Aorta (tissue), 5 donors: ENCODE measurements around the gene FEM1C. TPM values are rescaled to one million over a fixed set of nuclear protein-coding genes. Genes with fewer than 3 reads are reported as not detected.

ENCODE experiments used
- ATAC-seq: fragments of 200-7000 bp; cut with Tn5 transposase; one replicate; pipeline ENCODE4 v1.9.1; 2022; ENCODE audit warnings: moderate library complexity; ENCODE audit not compliant: low FRiP score
- DNase-seq, 2 donors: peaks; one replicate each; pipeline ENCODE4 v3.0.0-alpha.2; 2020
- H3K27ac ChIP-seq, 2 donors: one replicate each; pipeline ENCODE4 v1.5.1; 2013; ENCODE audit warnings: low read length in 2 of 2, mild to moderate bottlenecking in 2 of 2, moderate library complexity in 2 of 2, control low read depth in 1 of 2, inconsistent platforms in 1 of 2, low read depth in 1 of 2
- H3K27me3 ChIP-seq, 2 donors: one replicate each; pipeline ENCODE4 v1.6.1; 2013; ENCODE audit warnings: control low read depth in 1 of 2, low read length in 1 of 2, mild to moderate bottlenecking in 1 of 2, moderate library complexity in 1 of 2; ENCODE audit not compliant: insufficient read depth in 2 of 2, control insufficient read depth in 1 of 2
- H3K36me3 ChIP-seq, 2 donors: one replicate each; pipeline ENCODE4 v1.6.1; 2013; ENCODE audit warnings: control low read depth in 1 of 2, low read length in 1 of 2, mild to moderate bottlenecking in 1 of 2; ENCODE audit not compliant: insufficient read depth in 2 of 2, control insufficient read depth in 1 of 2
- H3K4me1 ChIP-seq, 2 donors: one replicate each; pipeline ENCODE4 v1.6.1; 2013; ENCODE audit warnings: low read length in 2 of 2, control low read depth in 1 of 2, mild to moderate bottlenecking in 1 of 2, moderate library complexity in 1 of 2; ENCODE audit not compliant: insufficient read depth in 2 of 2, control insufficient read depth in 1 of 2
- H3K4me3 ChIP-seq, 2 donors: one replicate each; pipeline ENCODE4 v1.5.1; 2013; ENCODE audit warnings: low read length in 2 of 2, control low read depth in 1 of 2, mild to moderate bottlenecking in 1 of 2
- H3K9me3 ChIP-seq: one replicate; pipeline ENCODE4 v1.6.1; 2013; ENCODE audit warnings: mild to moderate bottlenecking, low read length; ENCODE audit not compliant: control insufficient read depth
- WGBS, 2 donors: extraction: QIAGEN DNeasy Blood & Tissue Kit; methylation state at CpG; one replicate each; pipeline ENCODE4 v1.1.7; 2013; 5-methylcytosine and 5-hydroxymethylcytosine counted together
- intact Hi-C, 2 donors: fragments of 100-400 bp; cut with DNase I; formaldehyde crosslinking; loops; one replicate each; pipeline versions ENCODE4 v1.14.2 to v1.15.0; 2022
- polyA plus RNA-seq, 2 donors: library from polyadenylated mRNA; stranded (reverse); fragments of 200-250 nt; gene quantifications; one replicate each; pipeline ENCODE4 v1.2.3, GENCODE V29; 2013
- total RNA-seq, 2 donors: library from RNA; stranded (reverse); fragmentation: NEBNext Ultra II Directional; extraction: Animal tissue kit (Norgen Biotek cat#: 25700); gene quantifications; one replicate each; pipeline ENCODE4 v1.2.1, GENCODE V29; 2021
- donor health status: healthy with polysubstance abuse.
- donor health status: Bipolar disorder and iron deficiency.
- donor health status: DM: no; HTN: no; CAD: no.
- donor health status: DM: no; HTN: no; CAD: no.
- donor health status: DM: yes; HTN: yes; CAD: no.

FEM1C gene
- total and polyA plus RNA-seq, 4 donors, result 5.1 to 21.0 (median 13.0) TPM

GRCh38 chr5:115471345-115472063 is 73.1 kb downstream of the FEM1C start:
- intact Hi-C loops, result no loop called here
- Histone ChIP-seq H3K27me3 (no peaks in the 10 kb centered on the region), H3K4me3 (no peak overlapping the region), H3K27ac (no peak overlapping the region), H3K36me3 (no peaks in the 10 kb centered on the region), H3K9me3 (no peaks in the 10 kb centered on the region), H3K4me1 (no peaks in the 10 kb centered on the region)
- peak; percentile 36 for ATAC-seq
- 88 to 93% methylated on average over 6 of the region's 6 CpGs for WGBS, 2 donors
- no peak for DNase-seq

GRCh38 chr5:115470921-115471320 is 73.7 kb downstream of the FEM1C start:
- Histone ChIP-seq H3K4me3 (no peak overlapping the region), H3K36me3 (no peaks in the 10 kb centered on the region), H3K27ac (no peak overlapping the region), H3K9me3 (no peaks in the 10 kb centered on the region), H3K4me1 (no peaks in the 10 kb centered on the region), H3K27me3 (no peaks in the 10 kb centered on the region)
- intact Hi-C loops, result no loop called here
- DNase-seq (no peak), ATAC-seq (no peak)
- 88 to 92% methylated on average over 1 of the region's 1 CpG for WGBS, 2 donors

Other genes starting within 250 kb of the FEM1C start
- gene CCDC112, start 248.1 kb downstream of the FEM1C start, total RNA-seq, result 1 to 10 TPM; 4.1 to 7.3 TPM
- gene CCDC112, start 248.1 kb downstream of the FEM1C start, polyA plus RNA-seq, result 1 to 10 TPM; 6.5 to 8.3 TPM
- gene TICAM2, start 57.7 kb upstream of the FEM1C start, total RNA-seq, result 10 to 100 TPM in 1 of 2 donors, 1 to 10 TPM in 1; 8.3 to 10.6 TPM
- gene TICAM2, start 57.7 kb upstream of the FEM1C start, polyA plus RNA-seq, result 1 to 10 TPM; 3.1 to 3.4 TPM
- gene TMED7, start 81.3 kb upstream of the FEM1C start, total RNA-seq, result 100 to 1,000 TPM in 1 of 2 donors, 10 to 100 TPM in 1; 98.6 to 101 TPM
- gene TMED7, start 81.3 kb upstream of the FEM1C start, polyA plus RNA-seq, result 10 to 100 TPM; 35.1 to 37.3 TPM